IMR-90 (cell line): ENCODE data around the gene TPPP. TPM values are rescaled to one million over a fixed set of nuclear protein-coding genes. Genes with fewer than 3 reads are reported as not detected.
"Not testable (repeated sequence)": the region's sequence is repeated elsewhere in the genome, so short reads cannot be mapped to it uniquely, and the experiment has no call there.

Experiments used
- ATAC-seq: fragments of 200-7000 bp; cut with Tn5 transposase; 2 replicates; pipeline ENCODE4 v1.9.1; 2020; ENCODE audit warnings: low read depth, mild to moderate bottlenecking, moderate library complexity
- Bru-seq: library from RNA; stranded (reverse); fragments of 400-500 nt; gene quantifications from one replicate; lab custom pipeline; 2021; lab: Mats Ljungman, UMichigan
- BruChase-seq, 2 experiments: library from RNA; stranded (reverse); fragments of 400-500 nt; gene quantifications; one replicate each; lab custom pipeline; 2021; lab: Mats Ljungman, UMichigan
- BruUV-seq: library from RNA; stranded (reverse); fragments of 400-500 nt; replicated peaks from 2 replicates; lab custom pipeline; 2021; lab: Mats Ljungman, UMichigan
- CTCF ChIA-PET: fragments of 300-600 bp; formaldehyde crosslinking; extraction: SDS; loops from one replicate; lab custom pipeline; 2021; ENCODE audit warnings: antibody characterized with exemption; lab: Yijun Ruan, JAX
- POLR2A ChIA-PET: fragments of 300-600 bp; sonication (Branson Sonifier 250); formaldehyde crosslinking; loops from one replicate; lab custom pipeline; 2022; ENCODE audit warnings: antibody characterized with exemption; ENCODE audit not compliant: unreplicated experiment; lab: Charles Lee
- DNase-seq: peaks from one replicate; pipeline ENCODE4 v3.0.0; 2013
- H2AFZ ChIP-seq: replicated peaks from 2 replicates; pipeline ENCODE3; 2013; ENCODE audit warnings: low read length, mild to moderate bottlenecking; ENCODE audit not compliant: poor library complexity
- H2AK5ac ChIP-seq: 2 replicates; pipeline ENCODE4 v1.6.1; 2013; ENCODE audit warnings: low read depth, low read length, inconsistent platforms
- H2AK9ac ChIP-seq: replicated peaks from 2 replicates; pipeline ENCODE3; 2013; ENCODE audit warnings: mild to moderate bottlenecking, low read depth, low read length, moderate library complexity; ENCODE audit not compliant: poor library complexity
- H2BK120ac ChIP-seq: 2 replicates; pipeline ENCODE4 v1.6.1; 2013; ENCODE audit warnings: low read depth, low read length, inconsistent platforms
- H2BK15ac ChIP-seq: 3 replicates; pipeline ENCODE4 v1.6.1; 2013; ENCODE audit warnings: low read depth, low read length, inconsistent platforms
- H2BK20ac ChIP-seq: 2 replicates; pipeline ENCODE4 v1.6.1; 2013; ENCODE audit warnings: low read depth, mild to moderate bottlenecking, inconsistent platforms, low read length, moderate library complexity
- H2BK5ac ChIP-seq: 2 replicates; pipeline ENCODE4 v1.6.1; 2013; ENCODE audit warnings: mild to moderate bottlenecking, low read depth, low read length, inconsistent platforms; ENCODE audit not compliant: poor library complexity, severe bottlenecking
- H3K14ac ChIP-seq: replicated peaks from 2 replicates; pipeline ENCODE4 v1.6.1; 2013; ENCODE audit warnings: low read depth, low read length, inconsistent platforms
- H3K18ac ChIP-seq: 2 replicates; pipeline ENCODE4 v1.6.1; 2013; ENCODE audit warnings: low read depth, low read length, control low read depth
- H3K23ac ChIP-seq: 2 replicates; pipeline ENCODE4 v1.6.1; 2013; ENCODE audit warnings: low read depth, low read length, inconsistent platforms
- H3K27ac ChIP-seq: 2 replicates; pipeline ENCODE4 v1.5.1; 2013; ENCODE audit warnings: mild to moderate bottlenecking, control low read depth, low read length; ENCODE audit not compliant: insufficient read depth
- H3K27me3 ChIP-seq: 2 replicates; pipeline ENCODE4 v1.6.1; 2013; ENCODE audit warnings: low read length; ENCODE audit not compliant: control insufficient read depth, insufficient read depth
- H3K36me3 ChIP-seq: 2 replicates; pipeline ENCODE4 v1.6.1; 2013; ENCODE audit warnings: low read length, mixed read lengths; ENCODE audit not compliant: control insufficient read depth, insufficient read depth
- H3K4ac ChIP-seq: 2 replicates; pipeline ENCODE4 v1.6.1; 2013; ENCODE audit warnings: low read depth, low read length, inconsistent platforms
- H3K4me1 ChIP-seq: 2 replicates; pipeline ENCODE4 v1.6.1; 2013; ENCODE audit warnings: low read length, mixed read lengths; ENCODE audit not compliant: control insufficient read depth, insufficient read depth
- H3K4me2 ChIP-seq: 2 replicates; pipeline ENCODE4 v1.6.1; 2013; ENCODE audit warnings: low read depth, mild to moderate bottlenecking, control low read depth, low read length, moderate library complexity
- H3K4me3 ChIP-seq: 2 replicates; pipeline ENCODE4 v1.5.1; 2013; ENCODE audit warnings: low read depth, mild to moderate bottlenecking, control low read depth, low read length, moderate library complexity; ENCODE audit not compliant: insufficient read depth
- H3K56ac ChIP-seq: 2 replicates; pipeline ENCODE4 v1.6.1; 2013; ENCODE audit warnings: low read length, inconsistent platforms; ENCODE audit not compliant: insufficient read depth; ENCODE audit errors: extremely low read depth
- H3K79me1 ChIP-seq, 2 experiments: 2 replicates each; pipeline ENCODE4 v1.6.1; 2013; ENCODE audit warnings: low read length in 2 of 2, inconsistent platforms in 1 of 2, low read depth in 1 of 2
- H3K9ac ChIP-seq: 2 replicates; pipeline ENCODE4 v1.6.1; 2013; ENCODE audit warnings: low read depth, low read length, control low read depth
- H3K9me1 ChIP-seq: 2 replicates; pipeline ENCODE4 v1.6.1; 2013; ENCODE audit warnings: low read length, inconsistent platforms; ENCODE audit not compliant: insufficient read depth
- H3K9me3 ChIP-seq: 2 replicates; pipeline ENCODE4 v1.6.1; 2013; ENCODE audit warnings: low read length; ENCODE audit not compliant: control insufficient read depth, insufficient read depth
- H4K20me1 ChIP-seq: 2 replicates; pipeline ENCODE4 v1.6.1; 2013; ENCODE audit warnings: low read length, inconsistent platforms; ENCODE audit not compliant: insufficient read depth
- H4K5ac ChIP-seq: 2 replicates; pipeline ENCODE4 v1.6.1; 2013; ENCODE audit warnings: mild to moderate bottlenecking, low read depth, low read length, control low read depth
- H4K8ac ChIP-seq, 2 experiments: 2 replicates each; pipeline ENCODE4 v1.6.1; 2013; ENCODE audit warnings: low read depth in 2 of 2, low read length in 2 of 2, control low read depth in 1 of 2, inconsistent platforms in 1 of 2
- H4K91ac ChIP-seq: 2 replicates; pipeline ENCODE4 v1.6.1; 2013; ENCODE audit warnings: low read depth, low read length, inconsistent platforms; ENCODE audit not compliant: insufficient read depth
- MAZ ChIP-seq: IDR thresholded peaks from 2 replicates; pipeline ENCODE4 v1.6.1; 2012; ENCODE audit warnings: low read depth, mild to moderate bottlenecking, low read length, improper control_type of control experiment, moderate library complexity, borderline replicate concordance
- WGBS, 2 experiments: methylation state at CpG; one replicate each; pipeline versions ENCODE4 v1.1.5 to v1.1.7; 2013; ENCODE audit warnings: missing lambda C conversion rate in 2 of 2; ENCODE audit not compliant: insufficient read length in 1 of 2; ENCODE audit errors: extremely low coverage in 2 of 2; 5-methylcytosine and 5-hydroxymethylcytosine counted together
- dilution Hi-C: fragments of 300-500 bp; cut with HindIII; formaldehyde crosslinking; loops from one replicate; pipeline ENCODE4 v1.14.3; 2018; ENCODE audit warnings: low sequenced_read_pairs; ENCODE audit not compliant: unreplicated experiment
- in situ Hi-C: fragments of 300-500 bp; cut with MboI; formaldehyde crosslinking; loops from 3 replicates; pipeline ENCODE4 v1.14.3; 2019; ENCODE audit warnings: low sequenced_read_pairs, inconsistent platforms, mixed read lengths
- intact Hi-C: fragments of 100-400 bp; cut with micrococcal nuclease; formaldehyde crosslinking; loops from 2 replicates; pipeline ENCODE4 v1.10.0; 2022
- long read RNA-seq: library from polyadenylated mRNA; unstranded; transcript quantifications from one replicate; pipeline ENCODE4 v2.0.0, GENCODE V29; 2021; ENCODE audit not compliant: unreplicated experiment
- polyA plus RNA-seq, 3 experiments: library from polyadenylated mRNA; depleted of rRNA; stranded (reverse); fragments of >200 nt; gene quantifications; 2 replicates each; pipeline ENCODE4 v1.2.3, GENCODE V29; 2012; ENCODE audit warnings: low replicate concordance in 1 of 3
- total RNA-seq: library from RNA; depleted of rRNA; stranded (reverse); fragments of >200 nt; gene quantifications from 2 replicates; pipeline ENCODE4 v1.2.3, GENCODE V29; 2012; rRNA removed

TPPP gene
- under 0.01 TPM in 2 replicates for total RNA-seq
- 0.06 and 0.07 TPM in 2 replicates for polyA plus RNA-seq (2012; rRNA removed)
- 0.03 and 0.04 TPM in 2 replicates for polyA plus RNA-seq (2012; cell fraction: cytosol; rRNA removed)
- polyA plus RNA-seq (2012; cell fraction: nucleus; rRNA removed; ENCODE audit: low replicate concordance), result 0.03 and 0.05 TPM in 2 replicates
- percentile 3 among the genes with signal in this experiment for Bru-seq, nascent RNA
- BruChase-seq, experiment 1, labeled RNA remaining after a 6-hour chase, result percentile 9 among the genes with signal in this experiment
- percentile 11 among the genes with signal in this experiment for BruChase-seq, experiment 2, labeled RNA remaining after a 2-hour chase
- long read RNA-seq, result 0 reads

DNA sequence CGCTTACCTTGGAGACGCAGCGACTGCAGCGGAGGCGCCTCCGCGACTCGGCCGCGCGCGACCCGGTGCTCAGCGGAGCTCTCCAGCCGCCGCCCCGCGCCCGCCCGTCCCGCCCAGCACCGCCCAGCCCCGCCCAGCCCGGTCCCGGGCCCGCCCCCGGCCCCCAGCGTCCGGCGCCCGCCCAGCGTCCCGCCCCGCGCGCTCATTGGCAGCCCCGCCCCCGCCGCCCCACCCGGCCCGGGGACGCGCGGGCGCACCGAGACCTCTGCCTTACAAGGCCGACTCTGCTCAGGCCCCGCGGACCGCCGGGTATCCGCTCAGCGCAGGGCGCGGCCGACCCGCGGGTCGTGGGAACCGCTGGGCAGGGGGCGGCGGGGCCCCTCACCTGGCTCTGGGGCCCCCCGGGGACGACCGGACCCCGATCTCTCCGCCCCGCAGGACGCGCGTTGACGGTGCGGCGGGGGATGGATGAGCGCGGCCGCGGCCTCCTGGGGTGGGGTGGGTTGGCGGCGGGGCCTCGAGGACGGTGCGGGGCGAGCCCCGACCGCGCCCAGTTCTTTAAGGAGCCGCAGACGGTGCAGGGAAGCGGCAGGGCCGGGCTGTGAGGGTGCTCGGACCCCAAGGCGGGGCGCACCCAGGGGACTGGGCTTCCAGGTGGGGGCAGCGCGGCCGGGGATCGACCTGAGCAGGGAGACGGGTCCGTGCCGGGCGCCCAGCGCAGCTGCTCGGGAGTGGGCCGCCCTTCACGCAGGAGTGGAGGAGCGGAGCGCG is at the start of gene TPPP:
TPPP (minus strand) TSS at position 82 of the 771 bp plus-strand sequence. CDS start 15,292 bp downstream, outside the sequence.
- POLR2A ChIA-PET, result not testable (repeated sequence)

DNA sequence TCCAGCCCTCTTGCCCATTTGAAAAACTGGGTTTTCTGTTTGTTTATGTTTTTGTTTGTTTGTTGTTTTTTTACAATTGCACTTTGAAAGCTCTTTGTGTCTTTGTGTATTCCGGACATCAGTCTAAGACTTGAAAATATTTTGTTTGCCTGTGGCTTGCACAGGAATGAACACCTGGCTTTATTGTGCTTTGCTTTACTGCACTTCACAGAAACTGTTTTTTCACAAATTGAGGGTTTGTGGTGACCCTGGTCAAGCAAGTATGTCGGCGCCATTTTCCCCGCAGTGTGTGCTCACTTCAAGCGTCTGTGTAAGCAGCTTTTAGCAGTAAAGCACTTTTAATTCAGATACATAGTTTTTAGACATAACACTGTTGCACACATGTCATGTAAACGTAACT is 49.1 kb upstream of the TPPP start:
- H3K4me3 ChIP-seq, H4K91ac ChIP-seq, H3K4ac ChIP-seq, H3K14ac ChIP-seq, CTCF ChIA-PET, in situ Hi-C loops, H2BK20ac ChIP-seq, H3K9ac ChIP-seq, H3K18ac ChIP-seq, H3K36me3 ChIP-seq, H2BK120ac ChIP-seq, H4K8ac ChIP-seq, dilution Hi-C loops, H3K27me3 ChIP-seq, H3K27ac ChIP-seq, H4K5ac ChIP-seq, H2BK15ac ChIP-seq, H2BK5ac ChIP-seq, H2AK9ac ChIP-seq, H2AFZ ChIP-seq, H3K79me1 ChIP-seq, ATAC-seq, DNase-seq, POLR2A ChIA-PET, H3K9me1 ChIP-seq, H3K4me1 ChIP-seq, H3K23ac ChIP-seq, H4K20me1 ChIP-seq, H3K56ac ChIP-seq, H3K4me2 ChIP-seq, BruUV-seq, intact Hi-C loops, H3K9me3 ChIP-seq, H2AK5ac ChIP-seq: not testable (repeated sequence)
- 40% methylated on average over 1 of the region's 6 CpGs; no CpG with 5 or more reads in 1 of the 2 experiments for whole genome bisulfite sequencing, 2 experiments

More for the DNA sequence above, at the start of gene TPPP:
- WGBS, 2 experiments, result 0% methylated on average over 15 of the region's 109 CpGs; no CpG with 5 or more reads in 1 of the 2 experiments
- H2AK5ac ChIP-seq, H4K20me1 ChIP-seq, H3K27ac ChIP-seq, intact Hi-C loops, H3K27me3 ChIP-seq, H3K4ac ChIP-seq, H3K18ac ChIP-seq, H2BK20ac ChIP-seq, H3K56ac ChIP-seq, BruUV-seq, H3K14ac ChIP-seq, H2BK5ac ChIP-seq, CTCF ChIA-PET, H4K5ac ChIP-seq, H2AK9ac ChIP-seq, in situ Hi-C loops, H4K8ac ChIP-seq, H2BK15ac ChIP-seq, H3K4me1 ChIP-seq, dilution Hi-C loops, H3K9me1 ChIP-seq, H3K9me3 ChIP-seq, H2BK120ac ChIP-seq, H3K23ac ChIP-seq, H4K91ac ChIP-seq, H3K36me3 ChIP-seq, H3K79me1 ChIP-seq: not testable (repeated sequence)
- H2AFZ ChIP-seq, result peak within 1 kb of the TSS; percentile 81
- peak; percentile 96 for ATAC-seq
- H3K4me3 ChIP-seq, result peak within 1 kb of the TSS; percentile 31
- H3K4me2 ChIP-seq, result peak within 1 kb of the TSS; percentile 50
- peak; percentile 66; the same call in 1 of the 2 replicates for TF ChIP-seq MAZ
- peak within 1 kb of the TSS; percentile 51; the same call in 1 of the 2 replicates for H3K9ac ChIP-seq
- peak; percentile 22 for DNase-seq
